GM21390 (cell line): ENCODE data around the gene LRRFIP2.
A peak's percentile ranks its signal among the peaks of the same experiment; 100 is the strongest.
"Not testable (repeated sequence)": the region's sequence is repeated elsewhere in the genome, so short reads cannot be mapped to it uniquely, and the experiment has no call there.

ENCODE experiments used
- ATAC-seq: cut with Tn5 transposase; IDR thresholded peaks from one replicate; pipeline ENCODE4 v1.9.1; 2021; ENCODE audit not compliant: unreplicated experiment

The LRRFIP2 gene

GRCh38 chr3:37072892-37073291, 101.5 kb downstream of the LRRFIP2 start:
- no peak for ATAC-seq

- no peak for ATAC-seq
These were observed 102.5 kb downstream of the LRRFIP2 start for GRCh38 chr3:37071921-37072320.

GRCh38 chr3:37068031-37068430, 106.4 kb downstream of the LRRFIP2 start:
- ATAC-seq = no peak

GRCh38 chr3:37067577-37067976, 106.8 kb downstream of the LRRFIP2 start:
- no peak for ATAC-seq

GRCh38 chr3:37064747-37065146, 109.6 kb downstream of the LRRFIP2 start:
- ATAC-seq = no peak

- ATAC-seq = no peak
These were observed 116.3 kb downstream of the LRRFIP2 start for GRCh38 chr3:37058117-37058516.

GRCh38 chr3:37056826-37057225, 117.6 kb downstream of the LRRFIP2 start:
- no peak for ATAC-seq

- not testable (repeated sequence) for ATAC-seq
These were observed 119.3 kb downstream of the LRRFIP2 start for GRCh38 chr3:37055077-37055476.

GRCh38 chr3:37054370-37054769, 120.0 kb downstream of the LRRFIP2 start:
- peak; percentile 80 for ATAC-seq

- no peak for ATAC-seq
These were observed 120.6 kb downstream of the LRRFIP2 start for GRCh38 chr3:37053753-37054152.

GRCh38 chr3:37053337-37053736, 121.0 kb downstream of the LRRFIP2 start:
- no peak for ATAC-seq

GRCh38 chr3:37052860-37053259, 121.5 kb downstream of the LRRFIP2 start:
- ATAC-seq = no peak

GRCh38 chr3:37050282-37050681, 124.1 kb downstream of the LRRFIP2 start:
- no peak for ATAC-seq

GRCh38 chr3:37042712-37043111, 131.7 kb downstream of the LRRFIP2 start:
- not testable (repeated sequence) for ATAC-seq

- no peak for ATAC-seq
These were observed 132.7 kb downstream of the LRRFIP2 start for GRCh38 chr3:37041546-37042195.

- ATAC-seq = no peak
These were observed 134.2 kb downstream of the LRRFIP2 start for GRCh38 chr3:37040231-37040630.

- ATAC-seq = no peak
These were observed 135.1 kb downstream of the LRRFIP2 start for GRCh38 chr3:37039161-37039846.

GRCh38 chr3:37037352-37037751, 137.0 kb downstream of the LRRFIP2 start:
- ATAC-seq = no peak

- ATAC-seq = no peak
These were observed 141.4 kb downstream of the LRRFIP2 start for GRCh38 chr3:37032961-37033360.

GRCh38 chr3:37031096-37031682, 143.2 kb downstream of the LRRFIP2 start:
- ATAC-seq = no peak

- ATAC-seq = no peak
These were observed 143.8 kb downstream of the LRRFIP2 start for GRCh38 chr3:37030588-37030987.

- ATAC-seq = no peak
These were observed 144.7 kb downstream of the LRRFIP2 start for GRCh38 chr3:37029516-37030163.
